Left ventricle myocardium inferior (tissue), 1 donor: Measurements from ENCODE around the gene DCN. TPM values are rescaled to one million over a fixed set of nuclear protein-coding genes. Genes with fewer than 3 reads are reported as not detected.
A peak's percentile ranks its signal among the peaks of the same experiment; 100 is the strongest.

Experiments used
- DNase-seq: peaks from one replicate; pipeline ENCODE4 v3.0.0-alpha.2; 2020
- H3K27ac ChIP-seq: fragments of 200-600 bp; replicated peaks from 2 replicates; pipeline ENCODE4 v1.8.0; 2021
- H3K27me3 ChIP-seq: fragments of 200-600 bp; 2 replicates; pipeline ENCODE4 v1.8.0; 2021; ENCODE audit warnings: low read depth
- H3K36me3 ChIP-seq: fragments of 200-600 bp; 2 replicates; pipeline ENCODE4 v1.8.0; 2021
- H3K4me1 ChIP-seq: fragments of 200-600 bp; 2 replicates; pipeline ENCODE4 v1.8.0; 2021
- H3K4me3 ChIP-seq: fragments of 200-600 bp; 2 replicates; pipeline ENCODE4 v1.8.0; 2021; ENCODE audit warnings: mild to moderate bottlenecking, moderate library complexity
- H3K9me3 ChIP-seq: fragments of 200-600 bp; replicated peaks from 2 replicates; pipeline ENCODE4 v1.8.0; 2021
- CTCF ChIP-seq: fragments of 200-600 bp; IDR thresholded peaks from 2 replicates; pipeline ENCODE4 v1.8.0; 2021; ENCODE audit warnings: antibody characterized with exemption, mild to moderate bottlenecking, borderline replicate concordance
- intact Hi-C: fragments of 100-400 bp; cut with micrococcal nuclease; formaldehyde crosslinking; loops from one replicate; pipeline ENCODE4 v1.11.0; 2022
- total RNA-seq: library from RNA; stranded (reverse); fragmentation: NEBNext Ultra II Directional; extraction: Animal tissue kit (Norgen Biotek cat#: 25700); gene quantifications from one replicate; pipeline ENCODE4 v1.2.1, GENCODE V29; 2021
- donor health status: DM: no; HTN: yes; CAD: no; lungs with severe emphysema.

Gene DCN
- total RNA-seq, 1 donor from 2014 or later: 716 TPM

- peak overlapping the region; percentile 62 for H3K27ac ChIP-seq
- intact Hi-C loops: no loop called here
- no peak for TF ChIP-seq CTCF
- H3K27me3 ChIP-seq: no peaks in the 10 kb centered on the region
- H3K4me1 ChIP-seq: no peaks in the 10 kb centered on the region
- no peaks in the 10 kb centered on the region for H3K9me3 ChIP-seq
- no peaks in the 10 kb centered on the region for H3K36me3 ChIP-seq
- peak overlapping the region; percentile 53 for H3K4me3 ChIP-seq
- no peak for DNase-seq
Measured at GRCh38 chr12:91109581-91110310, 72.9 kb downstream of the DCN start.

DNA sequence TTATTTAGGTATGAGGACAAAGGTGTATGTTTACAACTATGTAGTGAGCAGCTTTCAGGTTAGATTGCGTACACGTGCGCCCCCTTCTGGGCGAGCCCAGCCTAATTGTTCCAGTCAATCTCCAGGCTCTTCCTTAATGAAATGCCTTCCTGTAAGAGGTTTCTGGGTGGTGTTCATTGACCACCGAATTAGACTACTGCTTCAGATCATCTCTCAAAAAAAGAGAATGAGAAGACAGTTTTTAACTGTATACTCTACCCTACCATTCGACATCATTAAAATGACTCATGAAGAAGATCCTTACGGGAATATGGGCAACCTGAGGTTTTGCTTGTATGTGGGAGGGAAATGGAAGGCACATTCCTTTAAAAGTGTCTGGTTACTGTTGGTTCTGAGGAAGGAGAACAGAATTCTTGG is 73.5 kb downstream of the DCN start:
- Histone ChIP-seq H3K36me3 (no peaks in the 10 kb centered on the region), H3K27me3 (no peaks in the 10 kb centered on the region), H3K9me3 (no peaks in the 10 kb centered on the region), H3K4me1 (no peaks in the 10 kb centered on the region), H3K4me3 (peak overlapping the region; percentile 53), H3K27ac (peak overlapping the region; percentile 62)
- DNase-seq: peak; percentile 81
- peak; percentile 66 for TF ChIP-seq CTCF
- intact Hi-C loops: no loop called here

- peak overlapping the region; percentile 62 for H3K27ac ChIP-seq
Measured at GRCh38 chr12:91108196-91108755, 74.3 kb downstream of the DCN start.

DNA sequence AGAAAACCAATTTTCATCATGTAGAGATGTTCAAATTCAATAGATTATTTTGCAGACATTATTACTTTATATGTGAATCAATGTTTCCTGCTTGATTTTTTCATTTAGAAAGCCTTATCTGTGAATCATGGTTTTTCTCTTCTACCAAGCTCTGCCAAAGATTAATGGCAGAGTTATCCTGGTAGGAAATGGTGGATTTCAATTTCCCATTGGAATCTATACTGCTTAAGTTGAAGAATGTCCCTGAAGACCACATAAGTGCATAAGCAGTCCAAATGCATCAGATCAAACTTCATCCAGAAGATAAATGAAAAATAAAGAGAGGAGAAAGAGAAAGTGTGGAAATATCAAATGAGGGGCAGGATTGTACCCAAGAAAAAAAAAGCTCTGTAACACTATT is 76.3 kb downstream of the DCN start:
- Histone ChIP-seq H3K27ac (peak overlapping the region; percentile 55), H3K36me3 (no peaks in the 10 kb centered on the region), H3K4me1 (no peaks in the 10 kb centered on the region), H3K9me3 (no peaks in the 10 kb centered on the region), H3K27me3 (no peaks in the 10 kb centered on the region), H3K4me3 (peak overlapping the region; percentile 39)
- intact Hi-C loops: no loop called here
- no peak for TF ChIP-seq CTCF
- DNase-seq: no peak

More at GRCh38 chr12:91108196-91108755, 74.3 kb downstream of the DCN start:
- DNase-seq: no peak
- no peaks in the 10 kb centered on the region for H3K9me3 ChIP-seq
- H3K4me3 ChIP-seq: peak overlapping the region; percentile 53
- no peaks in the 10 kb centered on the region for H3K27me3 ChIP-seq
- no peak for TF ChIP-seq CTCF
- intact Hi-C loops: no loop called here
- no peaks in the 10 kb centered on the region for H3K4me1 ChIP-seq
- no peaks in the 10 kb centered on the region for H3K36me3 ChIP-seq

DNA sequence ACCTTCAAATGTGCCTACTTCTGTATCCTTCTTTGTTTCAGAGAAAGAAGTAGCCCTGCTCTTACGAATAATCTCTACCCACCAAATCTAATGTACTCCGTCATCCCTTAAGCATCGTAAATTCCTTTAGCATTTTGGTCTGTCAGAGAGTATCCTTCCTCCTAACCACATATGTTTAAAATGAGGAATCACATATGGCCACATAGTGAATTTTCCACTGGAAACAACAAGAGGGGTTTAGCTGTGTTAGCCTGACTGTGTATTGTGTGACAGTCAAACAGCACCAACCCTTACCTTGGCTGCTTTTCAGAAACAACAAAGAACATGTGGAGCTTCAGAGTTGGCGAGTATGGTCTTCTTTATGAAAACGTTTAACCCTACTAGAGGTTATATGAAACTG is 76.8 kb downstream of the DCN start:
- Histone ChIP-seq H3K27me3 (no peaks in the 10 kb centered on the region), H3K4me3 (peak overlapping the region; percentile 39), H3K36me3 (no peaks in the 10 kb centered on the region), H3K4me1 (no peaks in the 10 kb centered on the region), H3K9me3 (no peaks in the 10 kb centered on the region), H3K27ac (peak overlapping the region; percentile 55)
- no peak for TF ChIP-seq CTCF
- intact Hi-C loops: no loop called here
- no peak for DNase-seq
